Endometrial microvascular endothelial cells (primary cell): ENCODE measurements around the gene FRMD8. TPM values are rescaled to one million over a fixed set of nuclear protein-coding genes. Genes with fewer than 3 reads are reported as not detected.
"Not testable (repeated sequence)": the region's sequence is repeated elsewhere in the genome, so short reads cannot be mapped to it uniquely, and the experiment has no call there.

ENCODE experiments used
- in situ Hi-C: cut with HindIII; loops from 2 replicates; pipeline ENCODE4 v1.10.0; 2017; ENCODE audit warnings: low sequenced_read_pairs, low pct_unique_long_range_greater_than_20kb; ENCODE audit errors: inconsistent ontology term
- total RNA-seq: library from RNA; depleted of rRNA; stranded (reverse); fragments of >200 nt; gene quantifications from one replicate; pipeline ENCODE4 v1.2.3, GENCODE V29; 2015; ENCODE audit errors: inconsistent ontology term

Gene FRMD8
- total RNA-seq, 1 donor from 2014 or later, result 103 TPM

DNA sequence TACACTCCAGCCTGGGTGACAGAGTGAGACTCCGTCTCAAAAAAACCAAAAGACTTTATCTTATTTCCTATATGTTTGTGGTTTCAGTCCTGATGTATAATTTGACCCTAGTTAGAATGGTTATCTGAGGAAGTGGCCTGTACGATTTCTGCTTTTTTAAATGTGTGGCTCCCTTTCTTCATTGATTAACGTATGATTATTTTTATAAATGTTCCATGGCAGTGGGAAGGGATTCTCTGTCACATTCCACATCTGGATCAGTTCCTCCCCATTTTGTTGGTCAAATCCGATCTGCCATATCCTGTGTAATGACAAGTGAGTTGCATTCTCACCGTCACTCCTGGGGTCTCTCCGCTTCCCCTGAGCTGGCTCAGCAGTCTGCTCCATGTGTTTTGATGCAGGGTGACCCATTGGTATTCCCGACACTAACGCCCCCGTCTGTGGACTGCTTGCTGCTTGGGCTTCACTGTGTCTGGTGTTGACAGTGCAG is 56.5 kb downstream of the FRMD8 start:
- in situ Hi-C loops, result no loop called here

DNA sequence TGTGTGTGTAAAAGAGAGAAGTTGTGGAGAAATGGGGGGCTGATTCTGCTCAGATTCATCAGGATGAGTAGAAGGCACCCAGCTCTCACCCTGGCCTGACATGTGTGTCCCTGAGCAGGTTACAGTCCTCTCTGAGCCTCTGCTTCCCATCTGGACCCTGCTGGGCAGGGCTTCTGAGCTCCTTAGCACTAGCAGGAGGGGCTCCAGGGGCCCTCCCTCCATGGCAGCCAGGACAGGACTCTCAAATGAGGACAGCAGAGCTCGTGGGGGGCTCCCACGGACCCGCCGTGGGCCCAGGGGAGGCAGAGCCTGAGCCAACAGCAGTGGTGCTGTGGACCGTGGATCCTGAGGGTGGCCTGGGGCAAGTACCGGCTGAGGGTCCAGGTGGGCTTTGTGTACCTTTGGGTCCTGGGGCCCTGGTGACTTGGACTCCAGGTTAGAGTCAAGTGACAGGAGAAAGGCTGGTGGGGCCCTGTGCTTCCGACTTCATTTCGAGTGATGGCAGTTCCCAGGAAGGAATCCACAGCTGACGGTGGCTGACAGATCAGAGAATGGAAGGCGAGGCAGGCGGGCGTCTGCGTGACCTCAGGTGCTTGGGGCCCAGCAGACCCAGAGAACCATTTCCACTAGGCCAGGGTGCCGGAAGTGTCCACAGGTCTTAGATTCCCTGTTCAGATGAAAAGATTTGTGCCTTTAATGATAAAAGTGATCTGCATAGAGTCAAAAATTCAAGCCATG is 58.0 kb downstream of the FRMD8 start:
- in situ Hi-C loops, result no loop called here

DNA sequence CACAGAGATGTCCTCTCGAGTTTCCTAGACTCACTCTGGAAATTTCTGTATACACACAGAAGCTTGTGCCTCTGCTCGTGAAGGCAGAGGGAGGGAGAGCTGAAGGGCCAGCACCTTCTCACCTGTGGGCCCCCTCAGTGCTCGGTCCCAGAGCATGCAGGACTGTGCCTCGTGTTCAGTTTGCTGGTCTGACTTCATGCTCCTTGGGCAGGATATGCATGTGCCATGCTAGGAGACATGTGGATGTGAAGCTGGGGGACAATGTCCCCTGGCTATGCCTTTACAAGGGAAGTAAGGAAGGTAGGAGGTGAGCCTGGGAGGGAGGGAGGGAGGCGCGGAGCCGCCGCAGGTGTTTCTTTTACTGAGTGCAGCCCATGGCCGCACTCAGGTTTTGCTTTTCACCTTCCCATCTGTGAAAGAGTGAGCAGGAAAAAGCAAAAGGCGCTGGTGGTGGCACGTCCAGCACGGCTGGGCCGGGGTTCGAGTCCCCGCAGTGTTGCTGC is 58.7 kb downstream of the FRMD8 start:
- in situ Hi-C loops, result no loop called here

DNA sequence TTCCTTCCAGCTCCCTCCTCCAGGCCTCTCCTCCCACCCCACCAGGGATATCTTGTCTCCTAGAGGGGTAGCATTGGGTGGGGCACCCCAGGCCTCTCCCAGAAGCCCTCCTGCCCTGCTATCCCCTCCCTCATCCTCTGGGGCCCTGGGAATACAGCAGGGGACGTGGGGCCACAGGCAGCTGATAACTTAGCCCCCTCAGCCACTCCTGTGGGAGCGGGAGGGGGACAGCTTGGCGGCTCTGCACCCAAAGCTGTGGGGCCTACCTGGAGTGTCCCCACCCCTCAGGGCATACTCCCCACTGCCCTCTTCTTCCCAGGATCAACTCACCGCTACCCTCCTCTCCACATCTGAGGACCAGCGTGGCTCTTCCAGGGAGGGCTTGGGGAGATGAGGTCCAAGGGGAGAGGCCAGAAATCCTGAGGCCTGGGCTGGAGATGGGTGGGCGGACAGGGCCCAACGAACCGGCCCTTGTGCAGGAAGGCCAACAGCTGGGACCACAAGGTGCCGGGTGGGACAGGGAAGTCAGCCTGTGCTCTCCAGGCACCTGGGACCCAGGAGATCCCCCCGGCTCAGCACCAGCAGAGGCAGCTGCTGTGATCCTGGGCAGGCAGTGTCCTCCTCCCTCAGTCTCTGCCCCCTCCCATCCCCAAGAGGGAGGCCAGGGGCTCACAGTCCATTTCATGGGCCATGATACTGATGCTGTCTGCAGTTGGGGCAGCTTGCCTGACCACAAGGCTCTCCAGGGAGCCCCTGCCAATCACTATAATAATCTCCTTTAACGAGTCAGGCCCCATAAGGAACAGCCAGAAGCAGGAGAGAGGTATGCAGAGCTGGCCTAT is 59.4 kb downstream of the FRMD8 start:
- in situ Hi-C loops, result no loop called here

DNA sequence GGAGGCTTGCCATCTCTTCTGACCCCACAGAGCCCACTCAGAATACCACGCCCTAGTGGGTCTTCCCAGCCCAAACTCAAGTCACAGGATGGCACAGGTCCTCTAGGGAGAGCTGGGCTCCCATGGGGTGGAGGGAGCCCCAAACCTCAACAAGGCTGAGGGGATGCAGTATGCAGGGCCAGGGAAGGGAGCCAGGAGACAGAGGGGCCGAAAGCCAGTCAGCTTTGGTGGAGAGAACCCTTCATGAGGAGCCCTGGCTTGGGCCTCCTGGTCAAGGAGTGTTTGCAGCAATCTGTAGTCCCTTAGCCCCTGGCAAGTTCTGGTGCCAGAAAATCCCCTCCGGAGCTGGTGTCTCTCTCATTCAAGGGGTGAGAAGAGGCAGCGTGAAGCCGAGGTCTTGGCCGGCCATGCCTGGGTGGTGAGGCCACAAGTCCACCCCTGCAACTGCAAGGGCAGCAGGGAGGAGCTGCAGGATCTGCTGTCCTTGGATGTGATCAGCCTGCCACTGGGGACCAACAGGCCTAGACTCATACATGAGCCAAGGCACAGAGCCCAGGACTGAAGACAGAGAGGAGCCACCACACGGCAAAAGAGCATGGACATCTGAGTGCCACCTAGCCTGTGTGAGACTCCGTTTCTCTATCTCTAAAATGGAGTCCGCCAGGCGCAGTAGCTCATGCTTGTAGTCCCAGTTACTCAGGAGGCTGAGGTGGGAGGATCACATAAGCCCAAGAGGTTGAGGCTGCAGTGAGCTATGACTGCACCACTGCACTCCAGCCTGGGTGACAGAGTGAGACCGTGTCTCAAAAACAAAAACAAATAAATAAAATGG is 60.2 kb downstream of the FRMD8 start:
- in situ Hi-C loops, result no loop called here

DNA sequence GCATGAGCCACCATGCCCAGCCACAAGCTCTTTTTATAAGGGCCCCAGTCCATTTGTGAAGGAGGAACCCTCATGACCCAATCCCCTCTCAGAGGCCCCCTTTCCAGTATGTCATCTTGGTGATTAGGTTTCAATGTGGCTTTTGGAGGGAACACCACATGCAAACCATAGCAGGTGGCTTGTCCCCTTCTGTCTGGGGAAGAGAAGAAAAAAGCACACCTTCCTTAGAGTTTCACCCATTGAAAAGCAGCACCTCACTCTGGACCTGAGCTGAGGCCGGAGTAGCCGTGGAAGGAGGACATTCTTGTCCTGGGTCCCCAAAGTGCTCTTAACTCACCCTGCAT is 61.6 kb downstream of the FRMD8 start:
- in situ Hi-C loops, result no loop called here

DNA sequence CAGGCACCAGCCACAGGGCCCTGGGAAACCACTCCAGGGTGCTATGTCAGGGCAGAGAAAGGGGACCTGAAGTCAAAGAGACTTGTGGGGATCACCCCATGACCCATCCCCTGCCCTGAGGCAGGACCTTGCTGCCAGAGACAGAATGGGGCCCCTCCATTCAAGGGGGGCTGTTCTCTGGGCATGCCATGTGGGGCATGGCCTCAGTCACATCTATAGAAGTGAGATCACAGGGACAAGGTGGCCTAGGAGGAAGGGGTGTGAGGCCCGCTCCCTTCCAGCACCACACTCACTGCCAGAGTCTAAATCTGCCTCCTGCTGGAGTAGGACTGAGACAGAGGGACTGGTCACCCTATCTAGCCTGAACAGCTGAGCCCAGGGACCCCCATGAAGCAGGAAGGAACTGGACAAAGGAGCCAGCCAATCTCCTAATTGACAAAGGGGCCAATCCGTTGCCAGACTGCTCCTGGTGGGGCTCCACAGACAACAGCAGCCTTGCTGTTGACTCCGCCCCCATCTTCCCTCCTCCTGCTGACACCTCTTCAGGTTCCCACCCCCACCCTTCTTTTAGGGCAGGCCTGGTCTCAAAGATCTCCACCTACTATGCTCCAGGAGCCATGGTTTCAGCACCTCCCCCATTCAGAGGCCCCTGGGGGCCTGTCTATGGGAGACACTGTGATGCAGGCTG is 62.1 kb downstream of the FRMD8 start:
- in situ Hi-C loops, result no loop called here

DNA sequence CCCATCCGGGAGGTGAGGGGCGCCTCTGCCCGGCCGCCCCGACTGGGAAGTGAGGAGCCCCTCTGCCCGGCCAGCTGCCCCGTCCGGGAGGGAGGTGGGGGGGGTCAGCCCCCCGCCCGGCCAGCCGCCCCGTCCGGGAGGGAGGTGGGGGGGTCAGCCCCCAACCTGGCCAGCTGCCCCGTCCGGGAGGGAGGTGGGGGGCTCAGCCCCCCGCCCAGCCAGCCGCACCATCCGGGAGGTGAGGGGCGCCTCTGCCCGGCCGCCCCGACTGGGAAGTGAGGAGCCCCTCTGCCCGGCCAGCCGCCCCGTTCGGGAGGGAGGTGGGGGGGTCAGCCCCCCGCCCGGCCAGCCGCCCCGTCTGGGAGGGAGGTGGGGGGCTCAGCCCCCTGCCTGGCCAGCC is 64.9 kb downstream of the FRMD8 start:
- in situ Hi-C loops, result not testable (repeated sequence)

DNA sequence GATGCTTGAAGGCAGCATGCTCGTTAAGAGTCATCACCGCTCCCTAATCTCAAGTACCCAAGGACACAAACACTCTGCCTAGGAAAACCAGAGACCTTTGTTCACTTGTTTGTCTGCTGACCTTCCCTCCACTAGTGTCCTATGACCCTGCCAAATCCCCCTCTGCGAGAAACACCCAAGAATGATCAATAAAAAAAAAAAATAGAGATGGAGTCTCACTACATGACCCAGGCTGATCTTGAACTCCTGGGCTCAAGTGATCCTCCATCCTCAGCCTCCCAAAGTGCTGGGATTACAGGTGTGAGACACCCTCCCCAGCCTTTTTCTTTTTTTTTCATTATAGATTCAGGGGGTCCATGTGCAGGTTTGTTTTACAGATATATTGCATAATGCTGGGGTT is 65.8 kb downstream of the FRMD8 start:
- in situ Hi-C loops, result not testable (repeated sequence)

DNA sequence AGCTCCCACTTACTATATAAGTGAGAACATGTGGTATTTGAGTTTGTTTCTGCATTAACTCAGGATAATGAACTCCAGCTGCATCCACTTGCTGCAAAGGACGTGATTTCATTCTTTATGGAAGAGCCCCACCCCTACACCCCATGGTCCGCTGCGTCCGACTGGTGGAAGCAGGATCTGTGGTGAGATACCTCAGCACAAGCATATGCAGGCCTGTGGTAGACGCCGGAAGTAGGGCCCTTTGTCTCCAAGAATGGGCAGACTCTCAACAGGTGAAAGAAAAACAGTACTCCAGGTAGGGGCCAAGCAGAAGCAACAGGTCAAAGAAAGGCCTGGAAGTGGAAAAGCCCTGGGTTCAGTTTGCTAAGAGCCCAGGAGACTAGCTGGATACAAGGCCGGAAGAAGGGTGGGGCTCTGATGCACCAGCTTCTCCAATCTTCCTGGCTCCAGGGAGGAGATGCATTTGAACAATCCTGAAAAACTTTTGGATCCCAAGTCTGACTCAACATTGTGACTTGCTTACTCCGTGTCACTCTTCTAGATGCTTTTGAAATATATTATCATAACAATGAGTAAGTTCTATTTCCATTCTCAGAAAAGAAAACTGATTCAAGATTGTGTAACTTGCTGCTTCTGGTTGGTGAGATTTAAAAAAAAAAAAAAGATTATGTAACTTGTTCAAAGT is 66.5 kb downstream of the FRMD8 start:
- in situ Hi-C loops, result no loop called here

DNA sequence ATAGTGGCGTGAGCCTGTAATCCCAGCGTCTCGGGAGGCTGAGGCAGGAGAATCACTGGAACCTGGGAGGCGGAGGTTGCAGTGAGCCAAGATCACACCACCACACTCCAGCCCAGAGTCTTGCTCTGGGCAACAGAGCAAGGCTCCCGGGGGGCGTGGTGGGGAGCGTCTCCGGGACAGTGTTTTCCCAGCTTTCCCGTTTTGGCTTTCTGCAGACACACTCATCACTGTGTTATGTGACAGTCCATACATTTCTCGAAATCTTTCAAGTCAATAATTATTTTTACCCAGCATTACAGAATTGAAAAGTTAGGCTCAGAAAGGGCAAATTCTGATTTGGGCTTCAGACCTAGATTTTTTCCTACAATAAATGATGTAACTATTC is 67.9 kb downstream of the FRMD8 start:
- in situ Hi-C loops, result no loop called here

DNA sequence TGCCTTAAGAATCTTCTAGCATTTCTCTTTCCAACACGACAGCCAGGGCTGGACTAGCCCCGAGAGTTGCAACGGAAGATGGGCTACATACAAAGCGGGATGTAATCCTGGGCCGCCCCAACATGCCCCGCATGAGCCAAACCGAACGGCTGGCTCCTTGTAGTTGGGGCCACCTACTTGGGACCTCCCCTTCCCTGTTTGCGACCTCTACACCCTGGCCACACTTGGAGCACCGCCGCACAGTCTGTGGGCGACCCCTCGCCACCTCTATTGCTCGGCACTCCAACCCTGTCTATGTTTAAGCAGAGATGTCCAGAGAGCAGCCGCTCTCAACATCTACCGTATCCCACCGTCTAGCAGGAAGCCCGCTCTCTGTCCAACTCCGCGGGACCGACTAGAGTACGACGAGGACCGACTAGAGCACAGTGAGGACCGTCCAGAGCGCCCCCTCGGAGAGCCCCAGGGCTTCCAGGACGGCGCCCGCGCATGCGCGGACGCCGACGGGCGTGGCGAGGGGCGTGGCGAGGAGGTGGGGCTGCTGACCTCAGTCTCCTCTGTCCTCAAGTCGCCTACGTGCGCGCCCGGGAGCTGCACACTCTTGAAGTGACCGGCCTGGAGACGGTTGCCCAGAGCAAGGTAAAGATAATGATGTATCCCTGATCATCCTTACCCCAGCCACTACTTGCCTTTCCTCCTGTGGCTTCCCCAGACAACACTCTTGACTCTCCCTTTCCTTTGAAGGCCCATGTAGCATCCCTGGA is 68.4 kb downstream of the FRMD8 start:
- in situ Hi-C loops, result no loop called here

DNA sequence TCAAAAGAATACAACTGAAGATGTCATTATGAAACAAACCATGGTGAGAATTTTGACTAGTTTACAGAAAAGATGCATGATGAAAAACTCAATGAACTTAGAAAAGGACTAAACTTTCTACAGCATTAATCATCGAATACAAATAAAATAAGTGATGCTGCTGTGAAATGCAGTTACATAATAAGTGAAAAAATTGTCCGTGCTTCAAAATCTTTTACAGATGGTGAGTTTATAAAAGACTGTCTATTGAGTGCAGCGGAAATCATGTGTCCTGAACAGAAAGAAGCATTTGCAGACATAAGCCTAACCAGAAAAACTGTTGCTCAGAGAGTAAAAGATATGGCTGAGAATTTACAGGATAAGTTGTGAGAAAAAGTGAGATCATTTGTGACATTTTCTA is 70.0 kb downstream of the FRMD8 start:
- in situ Hi-C loops, result no loop called here

DNA sequence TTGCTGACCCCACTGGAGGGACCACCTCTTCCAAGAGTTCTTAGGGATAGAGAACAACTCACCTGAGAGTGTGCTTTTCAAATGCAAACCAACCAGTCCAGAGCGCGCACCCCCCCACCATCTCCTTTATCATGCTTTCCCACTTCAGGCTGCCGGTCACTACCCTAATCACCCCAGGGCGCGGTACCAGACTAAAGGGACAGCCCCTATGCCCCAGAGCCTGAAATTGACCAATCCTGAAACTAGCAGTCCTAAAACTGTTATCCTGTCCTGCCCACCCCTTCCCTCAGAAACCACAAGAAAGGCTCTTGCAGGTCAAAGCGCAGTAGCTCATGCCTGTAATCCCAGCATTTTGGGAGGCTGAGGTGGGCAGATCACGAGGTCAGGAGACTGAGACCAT is 73.1 kb downstream of the FRMD8 start:
- in situ Hi-C loops, result no loop called here
